K562 (cell line): ENCODE results near the gene TTC6. TPM values are rescaled to one million over a fixed set of nuclear protein-coding genes. Genes with fewer than 3 reads are reported as not detected.

ENCODE experiments used
- ATAC-seq: fragments of 200-7000 bp; cut with Tn5 transposase; 3 replicates; pipeline ENCODE4 v1.9.1; 2020; ENCODE audit warnings: moderate library complexity
- BruUV-seq: library from RNA; stranded (reverse); fragments of 400-500 nt; replicated peaks from 2 replicates; lab custom pipeline; 2021; lab: Mats Ljungman, UMichigan
- CTCF ChIA-PET: fragments of 300-600 bp; formaldehyde crosslinking; extraction: SDS; loops from one replicate; lab custom pipeline; 2021; ENCODE audit warnings: low intra/inter-chr PET ratio; lab: Yijun Ruan, JAX
- POLR2A ChIA-PET: fragments of 300-600, 350-650 bp; sonication (Branson Sonifier 250); formaldehyde crosslinking; extraction: SDS; loops from one replicate; lab custom pipeline; 2021; ENCODE audit warnings: antibody characterized with exemption, inconsistent platforms; lab: Yijun Ruan, JAX
- DNase-seq, 4 experiments: peaks; one replicate each; pipeline versions ENCODE4 v3.0.0 to v3.0.0-alpha.2; 2011 to 2018; ENCODE audit warnings: low spot score in 3 of 4, mixed read lengths in 3 of 4; ENCODE audit errors: extremely low read depth in 1 of 4
- FAIRE-seq: peaks from 2 replicates; lab custom pipeline; 2011; peaks lifted over from hg19 to GRCh38; lab: Jason Lieb, UNC
- H2AFZ ChIP-seq: 2 replicates; pipeline ENCODE4 v1.6.0; 2011; ENCODE audit warnings: low read depth, low read length, control low read depth, inconsistent platforms
- H3K27ac ChIP-seq: fragments of 200-600 bp; 3 replicates; pipeline ENCODE4 v1.8.0; 2011; ENCODE audit warnings: low read depth, mild to moderate bottlenecking, control low read depth, inconsistent platforms, low read length, moderate library complexity, mixed read lengths; ENCODE audit errors: extremely low read depth
- H3K27me3 ChIP-seq, 2 experiments: fragments of 300-600 bp in 1 of 2; 2 replicates in 1 of 2; 3 replicates in 1 of 2; pipeline versions ENCODE4 v1.6.0 to v1.8.0; 2011; ENCODE audit warnings: inconsistent platforms in 2 of 2, low read length in 2 of 2, mild to moderate bottlenecking in 1 of 2, mixed read lengths in 1 of 2, moderate library complexity in 1 of 2; ENCODE audit not compliant: control insufficient read depth in 2 of 2, insufficient read depth in 2 of 2
- H3K36me3 ChIP-seq: fragments of 300-600 bp; 3 replicates; pipeline ENCODE4 v1.8.0; 2011; ENCODE audit warnings: mild to moderate bottlenecking, low read length, inconsistent platforms; ENCODE audit not compliant: control insufficient read depth, insufficient read depth
- H3K4me1 ChIP-seq, 2 experiments: fragments of 200-600 bp in 1 of 2; replicated peaks in 1 of 2; 2 replicates in 1 of 2; 3 replicates in 1 of 2; pipeline versions ENCODE4 v1.5.1 to v1.8.0; 2011; ENCODE audit warnings: inconsistent platforms in 2 of 2, low read length in 2 of 2, mild to moderate bottlenecking in 1 of 2, mixed read lengths in 1 of 2, moderate library complexity in 1 of 2; ENCODE audit not compliant: control insufficient read depth in 2 of 2, insufficient read depth in 2 of 2
- H3K4me2 ChIP-seq: 2 replicates; pipeline ENCODE4 v1.6.1; 2011; ENCODE audit warnings: low read length, control low read depth, inconsistent platforms, mixed read lengths; ENCODE audit not compliant: insufficient read depth
- H3K4me3 ChIP-seq: fragments of 200-600 bp; sonication (generic), shearing (Covaris generic); 2 replicates; pipeline ENCODE4 v1.5.1; 2016; ENCODE audit warnings: control low read depth, inconsistent platforms
- H3K79me2 ChIP-seq: fragments of 200-600 bp; 3 replicates; pipeline ENCODE4 v1.8.0; 2011; ENCODE audit warnings: low read length, inconsistent platforms; ENCODE audit not compliant: control insufficient read depth, insufficient read depth
- H3K9ac ChIP-seq, 2 experiments: 2 replicates each; pipeline versions ENCODE4 v1.6.0 to v1.6.1; 2011; ENCODE audit warnings: low read depth in 2 of 2, low read length in 2 of 2, control low read depth in 1 of 2, inconsistent platforms in 1 of 2, mild to moderate bottlenecking in 1 of 2, mixed read lengths in 1 of 2; ENCODE audit not compliant: insufficient read depth in 1 of 2
- H3K9me1 ChIP-seq: one replicate; pipeline ENCODE4 v1.6.0; 2011; ENCODE audit warnings: inconsistent platforms, mild to moderate bottlenecking, low read length, moderate library complexity; ENCODE audit not compliant: control insufficient read depth, insufficient read depth
- H3K9me3 ChIP-seq: replicated peaks from 2 replicates; pipeline ENCODE4 v1.5.1; 2011; ENCODE audit warnings: low read depth, low read length, inconsistent platforms; ENCODE audit not compliant: control insufficient read depth, insufficient read depth
- H4K20me1 ChIP-seq: replicated peaks from 2 replicates; pipeline ENCODE4 v1.6.1; 2011; ENCODE audit warnings: low read length, inconsistent platforms, mixed read lengths; ENCODE audit not compliant: control insufficient read depth, insufficient read depth
- CTCF ChIP-seq, 3 experiments: IDR thresholded peaks in 2 of 3; conservative IDR thresholded peaks in 1 of 3; 2 replicates each; pipeline ENCODE4 v1.5.1; 2011 to 2012; ENCODE audit warnings: low read length in 3 of 3, mild to moderate bottlenecking in 3 of 3, control low read depth in 2 of 3, improper control_type of control experiment in 1 of 3, inconsistent platforms in 1 of 3, low read depth in 1 of 3, mixed read lengths in 1 of 3, moderate library complexity in 1 of 3; ENCODE audit not compliant: insufficient read depth in 2 of 3
- GTF3C2 ChIP-seq: IDR thresholded peaks from 3 replicates; pipeline ENCODE4 v1.6.1; 2011; ENCODE audit warnings: borderline replicate concordance, mild to moderate bottlenecking, moderate library complexity; ENCODE audit not compliant: insufficient read length; ENCODE audit errors: extremely low read depth
- HBP1 ChIP-seq: fragments of 450-650 bp; formaldehyde crosslinking; IDR thresholded peaks from 2 replicates; pipeline ENCODE4 v1.4.0; 2022; ENCODE audit warnings: missing genetic modification characterization
- POLR2B ChIP-seq: fragments of 450-650 bp; IDR thresholded peaks from 2 replicates; pipeline ENCODE4 v1.6.1; 2018; ENCODE audit warnings: low read depth; ENCODE audit not compliant: partially characterized antibody
- RBM15 ChIP-seq: fragments of 200-400 bp; formaldehyde crosslinking; IDR thresholded peaks from 2 replicates; pipeline ENCODE4 v1.6.1; 2018; ENCODE audit warnings: mild to moderate bottlenecking, low read length, moderate library complexity; ENCODE audit not compliant: insufficient read depth
- RBM34 ChIP-seq: fragments of 200-400 bp; formaldehyde crosslinking; IDR thresholded peaks from 2 replicates; pipeline ENCODE4 v1.6.1; 2018; ENCODE audit warnings: low read length, borderline replicate concordance; ENCODE audit not compliant: insufficient read depth
- SAFB2 ChIP-seq: fragments of 200-400 bp; formaldehyde crosslinking; IDR thresholded peaks from 2 replicates; pipeline ENCODE4 v1.6.1; 2018; ENCODE audit warnings: borderline replicate concordance, low read length, low read depth, moderate library complexity; ENCODE audit not compliant: severe bottlenecking
- SRF ChIP-seq, 2 experiments: fragments of 250-450, 450-650 bp in 1 of 2; sonication (Bioruptor Pico) in 1 of 2; sonication (generic) in 1 of 2; formaldehyde crosslinking; IDR thresholded peaks; 2 replicates each; pipeline versions ENCODE4 v1.5.0 to v1.5.1; 2020 to 2022; ENCODE audit warnings: mild to moderate bottlenecking in 1 of 2, missing genetic modification reagents in 1 of 2
- ZNF668 ChIP-seq: fragments of 250-450 bp; sonication (Bioruptor Pico); IDR thresholded peaks from 2 replicates; pipeline ENCODE4 v1.8.0; 2022; ENCODE audit warnings: mild to moderate bottlenecking, inconsistent platforms
- in situ Hi-C: fragments of 300-500 bp; cut with MboI; formaldehyde crosslinking; loops from 4 replicates; pipeline ENCODE4 v1.15.0; 2018; ENCODE audit warnings: inconsistent platforms, mixed read lengths
- intact Hi-C: fragments of 100-400 bp; cut with micrococcal nuclease; formaldehyde crosslinking; loops from 2 replicates; pipeline ENCODE4 v1.14.2; 2022
- polyA plus RNA-seq, 8 experiments: library from polyadenylated mRNA; depleted of rRNA in 4 of 8; stranded (reverse) in 5 of 8; unstranded in 3 of 8; fragments of >200 nt; fragmentation: Nextera tagmentation in 2 of 8; fragmentation: Illumina TruSeq in 1 of 8; extraction: Ambion mirVana in 2 of 8; extraction: Trizol in 1 of 8; gene quantifications; 2 replicates each; pipeline versions ENCODE4 v1.2.1 to v1.2.3, GENCODE V29; 2011 to 2014; ENCODE audit warnings: inconsistent platforms in 1 of 8, missing spikeins in 1 of 8
- total RNA-seq, 7 experiments: library from RNA; depleted of rRNA in 6 of 7; stranded (reverse); fragments of >200 nt in 6 of 7; fragmentation: Illumina TruSeq in 2 of 7; extraction: Trizol in 2 of 7; gene quantifications; 2 replicates each; pipeline versions ENCODE4 v1.2.1 to v1.2.3, GENCODE V29; 2011 to 2021; ENCODE audit warnings: low replicate concordance in 1 of 7

The TTC6 gene
- total and polyA plus RNA-seq, 9 of the 15 experiments (the other 6 are each of a cell fraction or from before 2014, with no cell fraction given), result 0.04 to 0.23 (median 0.08) TPM; not detected in 5

- Histone ChIP-seq H4K20me1 (no peaks in the 10 kb centered on the region), H3K36me3 (no peaks in the 10 kb centered on the region), H3K79me2 (no peaks in the 10 kb centered on the region), H3K9ac (no peak overlapping the region), H3K27me3 (peaks cover 3 to 10% of the 10 kb centered on the region in 2 experiments; a peak in 3 of 5 replicates), H2AFZ (no peak overlapping the region), H3K4me1 (peaks cover 0 to 6% of the 10 kb centered on the region in 2 experiments; a peak in 2 of 5 replicates), H3K9me1 (no peaks in the 10 kb centered on the region), H3K4me3 (no peak overlapping the region), H3K9me3 (no peaks in the 10 kb centered on the region), H3K4me2 (no peak overlapping the region), H3K27ac (no peak overlapping the region)
- TF ChIP-seq CTCF (IDR thresholded peaks at IDR 0.05 in 2 of 3, conservative IDR thresholded peaks at IDR 0.05 in 1 of 3; ENCODE audit: insufficient read depth in 2 of 3, low read depth in 1 of 3, low read length in 3 of 3) (no peak), SRF (CRISPR knock-in tag; IDR thresholded peaks at IDR 0.05) (no peak), RBM15 (no peak), RBM34 (no peak), POLR2B (no peak), ZNF668 (CRISPR knock-in tag) (no peak), GTF3C2 (no peak), HBP1 (CRISPR knock-in tag) (no peak), SAFB2 (no peak)
- CTCF ChIA-PET, result no interaction called here
- DNase-seq, result no peak
- POLR2A ChIA-PET, result interaction anchor here (1.0 kb wide), 1 partner anchor 19 kb away, joined by 3 read pairs; no protein-coding TSS in a partner anchor
- no TSS peak for BruUV-seq
- in situ Hi-C loops (no loop called here), intact Hi-C loops (no loop called here)
- FAIRE-seq, result no peak
- no peak for ATAC-seq
Measured at GRCh38 chr14:37620856-37621255, 25.4 kb downstream of the TTC6 start.
